Measurements from ENCODE around the gene CREB3L2.

Gene CREB3L2

GRCh38 chr7:137880432-137880831, 121.5 kb downstream of the CREB3L2 start:
- Histone ChIP-seq H3K4me1 (ENCODE audit: control insufficient read depth, insufficient read depth, low read length) (no peaks in the 10 kb centered on the region), H3K36me3 (ENCODE audit: control insufficient read depth in 2 of 2, insufficient read depth in 1 of 2, low read length in 2 of 2) (peaks cover 0 to 75% of the 10 kb centered on the region in 2 experiments; a peak in 1 of 3 replicates), H3K9me3 (ENCODE audit: control insufficient read depth, insufficient read depth, low read depth, low read length) (no peaks in the 10 kb centered on the region), H3K4me3 (ENCODE audit: low read depth, low read length) (no peak overlapping the region), H3K27ac (ENCODE audit: extremely low read depth, low read depth, low read length) (no peak overlapping the region)
- POLR2A ChIA-PET = no interaction called here
- TF ChIP-seq ZNF747 (tag by site-specific recombination; IDR thresholded peaks at IDR 0.05) (no peak), SETDB1 (IDR thresholded peaks at IDR 0.05; ENCODE audit: insufficient read length, low read length) (no peak), ZNF280C (tag by site-specific recombination; IDR thresholded peaks at IDR 0.05) (no peak), ZNF146 (tag by site-specific recombination; IDR thresholded peaks at IDR 0.05) (no peak), PRDM1 (tag by site-specific recombination; IDR thresholded peaks at IDR 0.05) (0 out of 2 replicates have a peak, but pooled peaks have one; percentile 9), INSM2 (tag by site-specific recombination; IDR thresholded peaks at IDR 0.05) (no peak)
- CTCF ChIA-PET = interaction anchor here (0.7 to 2.5 kb wide), 2 partner anchors 19 to 225 kb away, joined by 3 to 12 read pairs; no protein-coding TSS in a partner anchor

- no peaks in the 10 kb centered on the region for H3K4me1 ChIP-seq (ENCODE audit: control insufficient read depth, insufficient read depth, low read length)
- no peak overlapping the region for H3K27ac ChIP-seq (ENCODE audit: extremely low read depth, low read depth, low read length)
- POLR2A ChIA-PET = no interaction called here
- CTCF ChIA-PET = interaction anchor here (0.6 to 2.5 kb wide), 2 partner anchors 224 to 393 kb away, joined by 3 to 12 read pairs; no protein-coding TSS in a partner anchor
- H3K36me3 ChIP-seq (ENCODE audit: control insufficient read depth in 2 of 2, insufficient read depth in 1 of 2, low read length in 2 of 2) = peaks cover 0 to 67% of the 10 kb centered on the region in 2 experiments; a peak in 1 of 3 replicates
- no peak overlapping the region for H3K4me3 ChIP-seq (ENCODE audit: low read depth, low read length)
- H3K9me3 ChIP-seq (ENCODE audit: control insufficient read depth, insufficient read depth, low read depth, low read length) = no peaks in the 10 kb centered on the region
- TF ChIP-seq TRIM28 (IDR thresholded peaks at IDR 0.05; ENCODE audit: borderline replicate concordance, low read length) (no peak), ZBTB17 (tag by site-specific recombination; IDR thresholded peaks at IDR 0.05) (no peak), ZNF692 (tag by site-specific recombination; IDR thresholded peaks at IDR 0.05) (no peak), PRDM10 (tag by site-specific recombination; IDR thresholded peaks at IDR 0.05) (no peak), ZXDB (tag by site-specific recombination; IDR thresholded peaks at IDR 0.05) (no peak), PRDM4 (tag by site-specific recombination; IDR thresholded peaks at IDR 0.05) (no peak), HIC1 (tag by site-specific recombination; IDR thresholded peaks at IDR 0.05) (no peak), FEZF1 (tag by site-specific recombination; IDR thresholded peaks at IDR 0.05) (no peak), HOXA7 (CRISPR knock-in tag; IDR thresholded peaks at IDR 0.05; ENCODE audit: borderline replicate concordance) (no peak), ZNF548 (tag by site-specific recombination; IDR thresholded peaks at IDR 0.05) (no peak), ZNF354C (tag by site-specific recombination; IDR thresholded peaks at IDR 0.05; ENCODE audit: borderline replicate concordance, low read depth) (no peak), BCL11A (tag by site-specific recombination; IDR thresholded peaks at IDR 0.05; ENCODE audit: low read depth) (no peak), ZNF335 (tag by site-specific recombination; conservative IDR thresholded peaks at IDR 0.05) (no peak), ZNF48 (tag by site-specific recombination; IDR thresholded peaks at IDR 0.05) (no peak)
Observed at GRCh38 chr7:137879357-137880158, 122.3 kb downstream of the CREB3L2 start.
